Measurements from ENCODE around the gene LEP.

Gene LEP

GRCh38 chr7:128251337-128251736 is 10.3 kb downstream of the LEP start:
- no peaks in the 10 kb centered on the region for H3K36me3 ChIP-seq
- no peak for TF ChIP-seq CTCF (IDR thresholded peaks at IDR 0.05)
- no peaks in the 10 kb centered on the region for H3K9me3 ChIP-seq
- H3K4me1 ChIP-seq (ENCODE audit: control insufficient read depth in 1 of 2, insufficient read depth in 1 of 2, low read depth in 1 of 2, low read length in 1 of 2): peaks cover 20 to 43% of the 10 kb centered on the region in 2 experiments
- H3K27me3 ChIP-seq: no peaks in the 10 kb centered on the region
- no peak overlapping the region for H3K4me3 ChIP-seq (ENCODE audit: low read depth in 1 of 2, low read length in 1 of 2)
- H3K27ac ChIP-seq: no peak overlapping the region

GRCh38 chr7:128253701-128254100 is 12.6 kb downstream of the LEP start:
- Histone ChIP-seq H3K36me3 (no peaks in the 10 kb centered on the region), H3K27ac (no peak overlapping the region), H3K27me3 (no peaks in the 10 kb centered on the region), H3K4me3 (ENCODE audit: low read depth in 1 of 2, low read length in 1 of 2) (no peak overlapping the region), H3K9me3 (no peaks in the 10 kb centered on the region), H3K4me1 (ENCODE audit: control insufficient read depth in 1 of 2, insufficient read depth in 1 of 2, low read depth in 1 of 2, low read length in 1 of 2) (peaks cover 5 to 21% of the 10 kb centered on the region in 2 experiments)
- TF ChIP-seq CTCF (IDR thresholded peaks at IDR 0.05): no peak

GRCh38 chr7:128254470-128254869 is 13.4 kb downstream of the LEP start:
- H3K27ac ChIP-seq: no peak overlapping the region
- H3K27me3 ChIP-seq: no peaks in the 10 kb centered on the region

GRCh38 chr7:128255271-128255670 is 14.2 kb downstream of the LEP start:
- Histone ChIP-seq H3K4me1 (ENCODE audit: control insufficient read depth in 1 of 2, insufficient read depth in 1 of 2, low read depth in 1 of 2, low read length in 1 of 2) (peaks cover 5 to 13% of the 10 kb centered on the region in 2 experiments), H3K27ac (peak overlapping the region; percentile 55), H3K36me3 (no peaks in the 10 kb centered on the region), H3K27me3 (no peaks in the 10 kb centered on the region), H3K4me3 (ENCODE audit: low read depth in 1 of 2, low read length in 1 of 2) (no peak overlapping the region), H3K9me3 (no peaks in the 10 kb centered on the region)
- no peak for TF ChIP-seq CTCF (IDR thresholded peaks at IDR 0.05)

More at GRCh38 chr7:128254470-128254869, 13.4 kb downstream of the LEP start:
- no peak for TF ChIP-seq CTCF (IDR thresholded peaks at IDR 0.05)
- H3K9me3 ChIP-seq: no peaks in the 10 kb centered on the region
- peaks cover 5 to 14% of the 10 kb centered on the region in 2 experiments for H3K4me1 ChIP-seq (ENCODE audit: control insufficient read depth in 1 of 2, insufficient read depth in 1 of 2, low read depth in 1 of 2, low read length in 1 of 2)
- H3K4me3 ChIP-seq (ENCODE audit: low read depth in 1 of 2, low read length in 1 of 2): no peak overlapping the region
- no peaks in the 10 kb centered on the region for H3K36me3 ChIP-seq

GRCh38 chr7:128257458-128257857 is 16.4 kb downstream of the LEP start:
- H3K9me3 ChIP-seq: no peaks in the 10 kb centered on the region
- TF ChIP-seq CTCF (IDR thresholded peaks at IDR 0.05): no peak
- no peaks in the 10 kb centered on the region for H3K36me3 ChIP-seq
- no peaks in the 10 kb centered on the region for H3K27me3 ChIP-seq
- no peak overlapping the region for H3K27ac ChIP-seq
- no peak overlapping the region for H3K4me3 ChIP-seq (ENCODE audit: low read depth in 1 of 2, low read length in 1 of 2)
- peaks cover 5 to 13% of the 10 kb centered on the region in 2 experiments for H3K4me1 ChIP-seq (ENCODE audit: control insufficient read depth in 1 of 2, insufficient read depth in 1 of 2, low read depth in 1 of 2, low read length in 1 of 2)

Data from neutrophil (primary cell).